ENCODE measurements around the gene SLC5A10. TPM values are rescaled to one million over a fixed set of nuclear protein-coding genes. Genes with fewer than 3 reads are reported as not detected.

Gene SLC5A10
- polyA plus RNA-seq, 1 donor (not counting 4 experiments of a cell fraction or from before 2014, with no cell fraction given), result not detected

DNA sequence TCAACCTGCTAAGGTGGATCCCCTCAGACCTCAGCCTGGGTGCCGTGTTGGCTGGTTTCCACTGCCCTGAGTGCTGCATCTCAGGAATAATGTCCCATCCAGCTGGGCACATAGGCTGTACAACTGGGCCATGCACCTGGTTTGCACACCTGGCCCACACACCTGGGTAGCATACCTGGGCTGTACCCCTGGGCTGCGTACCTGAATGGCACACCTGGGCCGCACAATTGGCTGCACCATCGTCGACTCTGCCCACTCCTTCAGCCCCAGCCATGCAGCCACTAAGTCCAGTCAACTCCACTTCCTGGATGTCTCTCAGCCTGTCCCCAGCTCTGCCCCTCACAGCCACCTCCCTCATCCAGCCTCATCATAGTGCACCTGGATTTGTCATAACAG, 7.9 kb downstream of the SLC5A10 start:
- no peak for FAIRE-seq
- dilution Hi-C loops (cut with MboI; ENCODE audit: extremely low pct_ligation_motif_present, low sequenced_read_pairs), result no loop called here

DNA sequence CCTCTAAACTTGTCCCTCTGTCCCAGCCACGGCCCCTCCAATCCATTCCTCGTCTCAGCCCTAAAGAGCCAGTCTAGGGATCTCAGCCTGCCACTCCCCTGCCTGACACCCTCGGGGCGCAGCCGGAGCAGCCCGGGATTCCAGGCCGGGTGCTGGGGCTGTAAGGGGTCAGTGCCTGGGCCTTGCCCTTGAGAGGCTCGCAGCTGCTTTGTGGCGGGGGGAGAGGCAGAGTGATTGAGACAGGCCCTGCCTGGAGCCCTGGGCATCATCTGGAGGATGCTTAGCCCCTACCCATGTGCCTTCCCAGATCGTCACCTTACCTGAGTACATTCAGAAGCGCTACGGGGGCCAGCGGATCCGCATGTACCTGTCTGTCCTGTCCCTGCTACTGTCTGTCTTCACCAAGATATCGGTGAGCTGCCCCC, 8.3 kb downstream of the SLC5A10 start:
- H3K79me2 ChIP-seq (ENCODE audit: control insufficient read depth, insufficient read depth, low read length), result no peaks in the 10 kb centered on the region
- no peaks in the 10 kb centered on the region for H4K20me1 ChIP-seq (ENCODE audit: control insufficient read depth, extremely low read depth, insufficient read depth, low read length)
- H3K27me3 ChIP-seq (ENCODE audit: control insufficient read depth, extremely low read depth, insufficient read depth, low read length), result no peaks in the 10 kb centered on the region
- dilution Hi-C loops (cut with MboI; ENCODE audit: extremely low pct_ligation_motif_present, low sequenced_read_pairs), result no loop called here
- FAIRE-seq (no peak), DNase-seq (ENCODE audit: low read depth, low spot score) (no peak)
- no peak overlapping the region for H3K4me3 ChIP-seq (ENCODE audit: control insufficient read depth in 2 of 3, extremely low read depth in 1 of 3, insufficient read depth in 2 of 3, low read depth in 1 of 3, low read length in 3 of 3)
- H3K4me2 ChIP-seq (ENCODE audit: control insufficient read depth, extremely low read depth, insufficient read depth, low read depth, low read length), result no peak overlapping the region
- no peaks in the 10 kb centered on the region for H3K9me1 ChIP-seq (ENCODE audit: control insufficient read depth, extremely low read depth, insufficient read depth, low read length)
- TF ChIP-seq, protein P1, sequence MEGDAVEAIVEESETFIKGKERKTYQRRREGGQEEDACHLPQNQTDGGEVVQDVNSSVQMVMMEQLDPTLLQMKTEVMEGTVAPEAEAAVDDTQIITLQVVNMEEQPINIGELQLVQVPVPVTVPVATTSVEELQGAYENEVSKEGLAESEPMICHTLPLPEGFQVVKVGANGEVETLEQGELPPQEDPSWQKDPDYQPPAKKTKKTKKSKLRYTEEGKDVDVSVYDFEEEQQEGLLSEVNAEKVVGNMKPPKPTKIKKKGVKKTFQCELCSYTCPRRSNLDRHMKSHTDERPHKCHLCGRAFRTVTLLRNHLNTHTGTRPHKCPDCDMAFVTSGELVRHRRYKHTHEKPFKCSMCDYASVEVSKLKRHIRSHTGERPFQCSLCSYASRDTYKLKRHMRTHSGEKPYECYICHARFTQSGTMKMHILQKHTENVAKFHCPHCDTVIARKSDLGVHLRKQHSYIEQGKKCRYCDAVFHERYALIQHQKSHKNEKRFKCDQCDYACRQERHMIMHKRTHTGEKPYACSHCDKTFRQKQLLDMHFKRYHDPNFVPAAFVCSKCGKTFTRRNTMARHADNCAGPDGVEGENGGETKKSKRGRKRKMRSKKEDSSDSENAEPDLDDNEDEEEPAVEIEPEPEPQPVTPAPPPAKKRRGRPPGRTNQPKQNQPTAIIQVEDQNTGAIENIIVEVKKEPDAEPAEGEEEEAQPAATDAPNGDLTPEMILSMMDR (optimal IDR thresholded peaks at IDR 0.05 in 1 of 3, IDR thresholded peaks at IDR 0.05 in 1 of 3, conservative IDR thresholded peaks at IDR 0.05 in 1 of 3; ENCODE audit: extremely low read depth in 1 of 3, insufficient read depth in 2 of 3, low read length in 3 of 3), result no peak
- no peak for TF ChIP-seq EZH2 (IDR thresholded peaks at IDR 0.05; ENCODE audit: low read length)
- no peak overlapping the region for H3K9ac ChIP-seq (ENCODE audit: control insufficient read depth, extremely low read depth, insufficient read depth, low read length)
- H3K27ac ChIP-seq (ENCODE audit: control insufficient read depth, insufficient read depth, low read length), result no peak overlapping the region
- no peaks in the 10 kb centered on the region for H3K9me3 ChIP-seq (ENCODE audit: control insufficient read depth, low read depth, low read length)
- H3K4me1 ChIP-seq (ENCODE audit: control insufficient read depth, extremely low read depth, insufficient read depth, low read length), result peaks cover 13% of the 10 kb centered on the region
- no peaks in the 10 kb centered on the region for H3K36me3 ChIP-seq (ENCODE audit: control insufficient read depth in 2 of 2, extremely low read depth in 1 of 2, insufficient read depth in 2 of 2, low read length in 2 of 2)
- H2AFZ ChIP-seq (ENCODE audit: control insufficient read depth, low read length), result no peak overlapping the region

More for the DNA sequence above, 7.9 kb downstream of the SLC5A10 start:
- no peaks in the 10 kb centered on the region for H3K79me2 ChIP-seq (ENCODE audit: control insufficient read depth, insufficient read depth, low read length)
- H3K4me1 ChIP-seq (ENCODE audit: control insufficient read depth, extremely low read depth, insufficient read depth, low read length), result peaks cover 13% of the 10 kb centered on the region
- no peaks in the 10 kb centered on the region for H3K9me1 ChIP-seq (ENCODE audit: control insufficient read depth, extremely low read depth, insufficient read depth, low read length)
- H3K4me3 ChIP-seq (ENCODE audit: control insufficient read depth in 2 of 3, extremely low read depth in 1 of 3, insufficient read depth in 2 of 3, low read depth in 1 of 3, low read length in 3 of 3), result no peak overlapping the region
- no peak overlapping the region for H3K4me2 ChIP-seq (ENCODE audit: control insufficient read depth, extremely low read depth, insufficient read depth, low read depth, low read length)
- DNase-seq (ENCODE audit: low read depth, low spot score), result no peak
- H3K27ac ChIP-seq (ENCODE audit: control insufficient read depth, insufficient read depth, low read length), result no peak overlapping the region
- H2AFZ ChIP-seq (ENCODE audit: control insufficient read depth, low read length), result no peak overlapping the region
- no peaks in the 10 kb centered on the region for H3K27me3 ChIP-seq (ENCODE audit: control insufficient read depth, extremely low read depth, insufficient read depth, low read length)
- no peaks in the 10 kb centered on the region for H4K20me1 ChIP-seq (ENCODE audit: control insufficient read depth, extremely low read depth, insufficient read depth, low read length)
- H3K9ac ChIP-seq (ENCODE audit: control insufficient read depth, extremely low read depth, insufficient read depth, low read length), result no peak overlapping the region
- H3K9me3 ChIP-seq (ENCODE audit: control insufficient read depth, low read depth, low read length), result no peaks in the 10 kb centered on the region
- H3K36me3 ChIP-seq (ENCODE audit: control insufficient read depth in 2 of 2, extremely low read depth in 1 of 2, insufficient read depth in 2 of 2, low read length in 2 of 2), result no peaks in the 10 kb centered on the region
- no peak for TF ChIP-seq EZH2 (IDR thresholded peaks at IDR 0.05; ENCODE audit: low read length)
- TF ChIP-seq, protein P1 (optimal IDR thresholded peaks at IDR 0.05 in 1 of 3, IDR thresholded peaks at IDR 0.05 in 1 of 3, conservative IDR thresholded peaks at IDR 0.05 in 1 of 3; ENCODE audit: extremely low read depth in 1 of 3, insufficient read depth in 2 of 3, low read length in 3 of 3), result no peak

All from keratinocyte (primary cell).